Mucosa of stomach (tissue), 1 donor: ENCODE data around the gene KCNMA1.
"Not testable (repeated sequence)": the region's sequence is repeated elsewhere in the genome, so short reads cannot be mapped to it uniquely, and the experiment has no call there.

Experiments used
- H3K27me3 ChIP-seq: one replicate; pipeline ENCODE4 v1.7.0; 2013; ENCODE audit warnings: mild to moderate bottlenecking, low read length; ENCODE audit not compliant: control insufficient read depth, insufficient read depth
- H3K36me3 ChIP-seq: one replicate; pipeline ENCODE4 v1.7.0; 2013; ENCODE audit warnings: low read length; ENCODE audit not compliant: control insufficient read depth, insufficient read depth
- H3K4me1 ChIP-seq: one replicate; pipeline ENCODE4 v1.7.0; 2013; ENCODE audit warnings: mild to moderate bottlenecking, low read length; ENCODE audit not compliant: control insufficient read depth, insufficient read depth
- H3K4me3 ChIP-seq: one replicate; pipeline ENCODE4 v1.7.0; 2013; ENCODE audit warnings: low read length
- H3K9ac ChIP-seq: one replicate; pipeline ENCODE4 v1.7.0; 2013; ENCODE audit warnings: mild to moderate bottlenecking, low read length, moderate library complexity
- H3K9me3 ChIP-seq: one replicate; pipeline ENCODE4 v1.7.0; 2013; ENCODE audit warnings: mild to moderate bottlenecking, low read length, moderate library complexity; ENCODE audit not compliant: control insufficient read depth
- donor health status: Pancreatic carcinoma.

Gene KCNMA1

GRCh38 chr10:77659046-77659670 lies 21.6 kb upstream of the KCNMA1 start:
- H3K4me1 ChIP-seq, H3K4me3 ChIP-seq, H3K9ac ChIP-seq, H3K9me3 ChIP-seq, H3K27me3 ChIP-seq, H3K36me3 ChIP-seq: not testable (repeated sequence)

- Histone ChIP-seq H3K4me1 (no peaks in the 10 kb centered on the region), H3K4me3 (no peak overlapping the region), H3K27me3 (no peaks in the 10 kb centered on the region), H3K9ac (no peak overlapping the region), H3K36me3 (no peaks in the 10 kb centered on the region), H3K9me3 (no peaks in the 10 kb centered on the region)
These were observed 15.6 kb upstream of the KCNMA1 start for GRCh38 chr10:77653210-77653609.

- H3K27me3 ChIP-seq, result no peaks in the 10 kb centered on the region
- no peaks in the 10 kb centered on the region for H3K36me3 ChIP-seq
- H3K4me1 ChIP-seq, result no peaks in the 10 kb centered on the region
- H3K9ac ChIP-seq, result no peak overlapping the region
- no peak overlapping the region for H3K4me3 ChIP-seq
- H3K9me3 ChIP-seq, result no peaks in the 10 kb centered on the region
These were observed 12.0 kb upstream of the KCNMA1 start for GRCh38 chr10:77649333-77650331.

GRCh38 chr10:77648472-77648871 lies 10.9 kb upstream of the KCNMA1 start:
- H3K27me3 ChIP-seq, result no peaks in the 10 kb centered on the region
- H3K9ac ChIP-seq, result no peak overlapping the region

GRCh38 chr10:77647543-77648293 lies 10.1 kb upstream of the KCNMA1 start:
- Histone ChIP-seq H3K4me1 (no peaks in the 10 kb centered on the region), H3K27me3 (no peaks in the 10 kb centered on the region), H3K9ac (no peak overlapping the region)

More at GRCh38 chr10:77648472-77648871, 10.9 kb upstream of the KCNMA1 start:
- Histone ChIP-seq H3K9me3 (no peaks in the 10 kb centered on the region), H3K36me3 (no peaks in the 10 kb centered on the region), H3K4me1 (no peaks in the 10 kb centered on the region), H3K4me3 (no peak overlapping the region)

GRCh38 chr10:77644557-77645243 lies 7.1 kb upstream of the KCNMA1 start:
- no peak overlapping the region for H3K4me3 ChIP-seq
- no peaks in the 10 kb centered on the region for H3K4me1 ChIP-seq
- H3K9me3 ChIP-seq, result no peaks in the 10 kb centered on the region
- no peaks in the 10 kb centered on the region for H3K36me3 ChIP-seq
- H3K9ac ChIP-seq, result no peak overlapping the region
- peaks cover 15% of the 10 kb centered on the region for H3K27me3 ChIP-seq

More at GRCh38 chr10:77647543-77648293, 10.1 kb upstream of the KCNMA1 start:
- H3K36me3 ChIP-seq, result no peaks in the 10 kb centered on the region
- no peaks in the 10 kb centered on the region for H3K9me3 ChIP-seq
- no peak overlapping the region for H3K4me3 ChIP-seq

GRCh38 chr10:77643795-77644468 lies 6.3 kb upstream of the KCNMA1 start:
- Histone ChIP-seq H3K27me3 (peaks cover 23% of the 10 kb centered on the region), H3K36me3 (no peaks in the 10 kb centered on the region), H3K4me3 (no peak overlapping the region), H3K9me3 (no peaks in the 10 kb centered on the region), H3K9ac (no peak overlapping the region), H3K4me1 (no peaks in the 10 kb centered on the region)

GRCh38 chr10:77641788-77642397 lies 4.3 kb upstream of the KCNMA1 start:
- peaks cover 37% of the 10 kb centered on the region for H3K27me3 ChIP-seq
- no peaks in the 10 kb centered on the region for H3K9me3 ChIP-seq
- no peaks in the 10 kb centered on the region for H3K4me1 ChIP-seq
- H3K36me3 ChIP-seq, result no peaks in the 10 kb centered on the region
- H3K4me3 ChIP-seq, result no peak overlapping the region
- no peak overlapping the region for H3K9ac ChIP-seq

- no peak overlapping the region for H3K4me3 ChIP-seq
- H3K27me3 ChIP-seq, result peaks cover 43% of the 10 kb centered on the region
- H3K36me3 ChIP-seq, result no peaks in the 10 kb centered on the region
- no peaks in the 10 kb centered on the region for H3K9me3 ChIP-seq
- H3K9ac ChIP-seq, result no peak overlapping the region
- H3K4me1 ChIP-seq, result no peaks in the 10 kb centered on the region
These were observed 3.7 kb upstream of the KCNMA1 start for GRCh38 chr10:77641344-77641743.

- Histone ChIP-seq H3K4me1 (no peaks in the 10 kb centered on the region), H3K36me3 (no peaks in the 10 kb centered on the region), H3K9me3 (no peaks in the 10 kb centered on the region), H3K9ac (no peak overlapping the region), H3K4me3 (no peak overlapping the region), H3K27me3 (peaks cover 55% of the 10 kb centered on the region)
These were observed 2.6 kb upstream of the KCNMA1 start for GRCh38 chr10:77640167-77640566.

- H3K27me3 ChIP-seq, result peaks cover 59% of the 10 kb centered on the region
These were observed 2.1 kb upstream of the KCNMA1 start for GRCh38 chr10:77639756-77640155.

More at GRCh38 chr10:77639756-77640155, 2.1 kb upstream of the KCNMA1 start:
- no peaks in the 10 kb centered on the region for H3K4me1 ChIP-seq
- H3K9ac ChIP-seq, result no peak overlapping the region
- H3K4me3 ChIP-seq, result no peak overlapping the region
- no peaks in the 10 kb centered on the region for H3K9me3 ChIP-seq
- H3K36me3 ChIP-seq, result no peaks in the 10 kb centered on the region
